SU-DHL-6 (cell line): ENCODE data around the gene SGPL1.

ENCODE experiments used
- H2AFZ ChIP-seq: fragments of 200-600 bp; sonication (generic); 2 replicates; pipeline ENCODE4 v1.6.1; 2014; ENCODE audit warnings: low read depth, mild to moderate bottlenecking, moderate library complexity, mixed read lengths, antibody characterized with exemption, low read length; ENCODE audit not compliant: severe bottlenecking
- H3F3A ChIP-seq: fragments of 200-600 bp; shearing (Covaris generic); 2 replicates; pipeline ENCODE4 v1.6.0; 2016; ENCODE audit warnings: antibody characterized with exemption, mild to moderate bottlenecking; ENCODE audit not compliant: insufficient read depth
- H3K27ac ChIP-seq: fragments of 200-600 bp; sonication (generic); 2 replicates; pipeline ENCODE4 v1.5.1; 2016; ENCODE audit warnings: low read depth, mild to moderate bottlenecking, low read length, moderate library complexity, mixed read lengths
- H3K27me3 ChIP-seq: fragments of 200-600 bp; sonication (generic), shearing (Covaris generic); 2 replicates; pipeline ENCODE4 v1.6.0; 2014; ENCODE audit warnings: mild to moderate bottlenecking, low read length
- H3K36me3 ChIP-seq: fragments of 200-600 bp; sonication (generic); 2 replicates; pipeline ENCODE4 v1.6.1; 2014; ENCODE audit warnings: mild to moderate bottlenecking, low read length, mixed read lengths
- H3K4me2 ChIP-seq: fragments of 300-600, 200-600 bp; shearing (Covaris generic), sonication (generic); 2 replicates; pipeline ENCODE4 v1.6.0; 2014; ENCODE audit warnings: low read length, low read depth, mild to moderate bottlenecking; ENCODE audit not compliant: poor library complexity, severe bottlenecking
- H3K4me3 ChIP-seq: fragments of 200-600 bp; sonication (generic); 2 replicates; pipeline ENCODE4 v1.5.1; 2014; ENCODE audit warnings: antibody characterized with exemption, low read length, mild to moderate bottlenecking, mixed read lengths; ENCODE audit not compliant: insufficient read depth, poor library complexity, severe bottlenecking
- H3K79me2 ChIP-seq: fragments of 200-600 bp; sonication (generic); 2 replicates; pipeline ENCODE4 v1.6.1; 2014; ENCODE audit warnings: mild to moderate bottlenecking, low read length, moderate library complexity; ENCODE audit not compliant: insufficient read depth
- H3K9ac ChIP-seq: fragments of 200-600 bp; sonication (generic); 2 replicates; pipeline ENCODE4 v1.7.0; 2014; ENCODE audit warnings: mild to moderate bottlenecking, low read length
- H3K9me2 ChIP-seq: fragments of 200-600 bp; sonication (generic); replicated peaks from 2 replicates; pipeline ENCODE4 v1.6.1; 2014; ENCODE audit warnings: low read length; ENCODE audit not compliant: insufficient read depth
- H3K9me3 ChIP-seq: fragments of 200-600 bp; sonication (generic); 2 replicates; pipeline ENCODE4 v1.6.1; 2014; ENCODE audit warnings: low read length, mixed read lengths; ENCODE audit not compliant: insufficient read depth
- H4K20me1 ChIP-seq: fragments of 200-600 bp; sonication (generic); 2 replicates; pipeline ENCODE4 v1.6.1; 2014; ENCODE audit warnings: low read depth, mild to moderate bottlenecking, antibody characterized with exemption, low read length, moderate library complexity, mixed read lengths
- EZH2phosphoT487 ChIP-seq: fragments of 200-600 bp; sonication (generic), shearing (Covaris generic); conservative IDR thresholded peaks from 2 replicates; pipeline ENCODE4 v1.6.1; 2018; ENCODE audit warnings: mild to moderate bottlenecking, antibody characterized with exemption, low read length, moderate library complexity, mixed read lengths
- TF ChIP-seq, protein P1 (sequence below): fragments of 200-600 bp; sonication (generic); IDR thresholded peaks from one replicate; pipeline ENCODE4 v1.5.1; 2017; ENCODE audit warnings: antibody characterized with exemption, mild to moderate bottlenecking, low read length, moderate library complexity; ENCODE audit not compliant: insufficient read depth, poor library complexity, severe bottlenecking

Gene SGPL1

GRCh38 chr10:70911386-70911785 lies 95.6 kb downstream of the SGPL1 start:
- H3K79me2 ChIP-seq, result no peaks in the 10 kb centered on the region
- no peaks in the 10 kb centered on the region for H3F3A ChIP-seq
- H3K27me3 ChIP-seq, result no peaks in the 10 kb centered on the region
- no peak overlapping the region for H3K4me2 ChIP-seq
- no peak overlapping the region for H3K9ac ChIP-seq
- no peak for TF ChIP-seq EZH2phosphoT487
- TF ChIP-seq, protein P1, sequence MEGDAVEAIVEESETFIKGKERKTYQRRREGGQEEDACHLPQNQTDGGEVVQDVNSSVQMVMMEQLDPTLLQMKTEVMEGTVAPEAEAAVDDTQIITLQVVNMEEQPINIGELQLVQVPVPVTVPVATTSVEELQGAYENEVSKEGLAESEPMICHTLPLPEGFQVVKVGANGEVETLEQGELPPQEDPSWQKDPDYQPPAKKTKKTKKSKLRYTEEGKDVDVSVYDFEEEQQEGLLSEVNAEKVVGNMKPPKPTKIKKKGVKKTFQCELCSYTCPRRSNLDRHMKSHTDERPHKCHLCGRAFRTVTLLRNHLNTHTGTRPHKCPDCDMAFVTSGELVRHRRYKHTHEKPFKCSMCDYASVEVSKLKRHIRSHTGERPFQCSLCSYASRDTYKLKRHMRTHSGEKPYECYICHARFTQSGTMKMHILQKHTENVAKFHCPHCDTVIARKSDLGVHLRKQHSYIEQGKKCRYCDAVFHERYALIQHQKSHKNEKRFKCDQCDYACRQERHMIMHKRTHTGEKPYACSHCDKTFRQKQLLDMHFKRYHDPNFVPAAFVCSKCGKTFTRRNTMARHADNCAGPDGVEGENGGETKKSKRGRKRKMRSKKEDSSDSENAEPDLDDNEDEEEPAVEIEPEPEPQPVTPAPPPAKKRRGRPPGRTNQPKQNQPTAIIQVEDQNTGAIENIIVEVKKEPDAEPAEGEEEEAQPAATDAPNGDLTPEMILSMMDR, result no peak
- no peak overlapping the region for H2AFZ ChIP-seq
- no peaks in the 10 kb centered on the region for H3K9me2 ChIP-seq
- no peaks in the 10 kb centered on the region for H4K20me1 ChIP-seq
- H3K27ac ChIP-seq, result no peak overlapping the region
- H3K4me3 ChIP-seq, result no peak overlapping the region
- H3K9me3 ChIP-seq, result no peaks in the 10 kb centered on the region
- H3K36me3 ChIP-seq, result no peaks in the 10 kb centered on the region

DNA sequence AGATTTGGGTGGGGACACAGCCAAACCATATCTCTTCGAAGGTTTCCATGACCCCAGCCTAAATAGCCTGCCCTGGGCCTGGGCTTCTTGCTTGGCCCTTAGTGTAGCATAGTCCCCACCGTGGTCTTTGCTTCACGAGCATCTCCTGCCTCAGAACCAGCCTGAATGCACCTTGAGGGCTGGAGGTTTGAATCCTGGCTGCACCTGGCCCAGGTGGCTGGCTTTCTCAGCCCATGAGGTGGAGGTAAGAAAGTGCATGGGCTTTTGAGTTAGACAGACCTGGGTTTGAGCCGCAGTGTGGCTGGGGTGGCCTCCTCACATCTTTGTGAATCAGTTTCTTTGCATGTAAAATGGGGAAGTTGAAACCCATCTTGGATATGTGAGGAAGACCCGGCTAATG lies 96.8 kb downstream of the SGPL1 start:
- no peak for TF ChIP-seq EZH2phosphoT487
- TF ChIP-seq, protein P1, result no peak

GRCh38 chr10:70913191-70913892 lies 97.6 kb downstream of the SGPL1 start:
- no peaks in the 10 kb centered on the region for H3K27me3 ChIP-seq
- no peaks in the 10 kb centered on the region for H3F3A ChIP-seq
- no peak overlapping the region for H3K27ac ChIP-seq
- H3K79me2 ChIP-seq, result no peaks in the 10 kb centered on the region
- no peak for TF ChIP-seq EZH2phosphoT487
- H3K4me2 ChIP-seq, result no peak overlapping the region
- H3K36me3 ChIP-seq, result no peaks in the 10 kb centered on the region
- no peak overlapping the region for H2AFZ ChIP-seq
- H3K9me3 ChIP-seq, result no peaks in the 10 kb centered on the region
- no peak overlapping the region for H3K4me3 ChIP-seq
- H4K20me1 ChIP-seq, result no peaks in the 10 kb centered on the region
- H3K9ac ChIP-seq, result no peak overlapping the region
- no peaks in the 10 kb centered on the region for H3K9me2 ChIP-seq

More for the DNA sequence above, 96.8 kb downstream of the SGPL1 start:
- no peaks in the 10 kb centered on the region for H3K36me3 ChIP-seq
- no peak overlapping the region for H2AFZ ChIP-seq
- no peaks in the 10 kb centered on the region for H4K20me1 ChIP-seq
- H3K27me3 ChIP-seq, result no peaks in the 10 kb centered on the region
- no peak overlapping the region for H3K27ac ChIP-seq
- H3K9me3 ChIP-seq, result no peaks in the 10 kb centered on the region
- no peaks in the 10 kb centered on the region for H3K79me2 ChIP-seq
- H3F3A ChIP-seq, result no peaks in the 10 kb centered on the region
- no peak overlapping the region for H3K4me3 ChIP-seq
- no peak overlapping the region for H3K9ac ChIP-seq
- H3K4me2 ChIP-seq, result no peak overlapping the region
- H3K9me2 ChIP-seq, result no peaks in the 10 kb centered on the region

DNA sequence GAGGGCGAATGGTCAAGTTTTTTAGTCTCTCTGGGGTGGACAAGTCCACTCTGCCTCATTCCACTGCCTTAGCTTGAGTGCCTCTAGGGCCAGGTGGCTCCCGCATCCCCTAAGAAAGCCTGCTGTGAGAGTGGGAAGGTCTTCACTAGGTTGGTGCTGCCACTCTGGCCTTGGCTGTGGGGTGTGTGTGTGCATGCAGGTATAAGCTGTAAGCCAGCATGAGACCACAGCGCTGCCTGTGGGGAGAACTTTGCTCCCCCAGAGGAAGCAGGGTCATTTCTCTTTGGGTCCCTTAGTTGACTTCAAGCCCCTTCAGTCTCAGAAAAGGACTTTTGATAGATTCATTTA lies 98.1 kb downstream of the SGPL1 start:
- Histone ChIP-seq H3K4me2 (no peak overlapping the region), H3K27ac (no peak overlapping the region), H4K20me1 (no peaks in the 10 kb centered on the region), H3K4me3 (no peak overlapping the region), H3K9me2 (no peaks in the 10 kb centered on the region), H3K79me2 (no peaks in the 10 kb centered on the region), H2AFZ (no peak overlapping the region), H3K9me3 (no peaks in the 10 kb centered on the region), H3K36me3 (no peaks in the 10 kb centered on the region), H3K27me3 (no peaks in the 10 kb centered on the region), H3K9ac (no peak overlapping the region), H3F3A (no peaks in the 10 kb centered on the region)
- no peak for TF ChIP-seq EZH2phosphoT487
- TF ChIP-seq, protein P1, result no peak
